ENCODE data around the gene PRKCB.

Gene PRKCB

DNA sequence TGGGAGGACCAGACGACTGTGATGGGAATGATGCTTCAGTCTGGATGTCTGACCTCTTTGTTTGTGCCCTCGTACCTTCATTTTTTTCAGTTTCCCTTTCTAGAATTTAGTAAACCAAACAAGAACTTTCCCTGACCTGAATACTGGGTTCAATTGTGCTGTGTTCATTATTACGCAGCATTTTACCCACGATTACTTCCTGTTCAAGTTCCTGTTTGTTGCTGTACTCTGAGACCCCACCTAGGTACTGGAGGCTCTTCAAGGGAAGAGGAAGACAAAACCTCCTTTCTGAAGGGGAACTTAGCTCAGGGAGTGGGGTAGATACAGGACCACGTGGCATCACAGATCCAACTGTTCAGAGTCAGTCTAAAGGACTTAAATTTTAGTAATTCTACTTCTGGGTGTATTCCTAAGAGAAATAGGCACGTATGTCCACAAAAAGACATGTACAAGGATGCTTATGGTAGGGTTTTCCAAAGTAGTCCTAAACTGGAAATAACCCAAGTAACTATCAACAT lies 9.2 kb upstream of the PRKCB start:
- no peak overlapping the region for H3K4me3 ChIP-seq (ENCODE audit: low read depth, low read length)

DNA sequence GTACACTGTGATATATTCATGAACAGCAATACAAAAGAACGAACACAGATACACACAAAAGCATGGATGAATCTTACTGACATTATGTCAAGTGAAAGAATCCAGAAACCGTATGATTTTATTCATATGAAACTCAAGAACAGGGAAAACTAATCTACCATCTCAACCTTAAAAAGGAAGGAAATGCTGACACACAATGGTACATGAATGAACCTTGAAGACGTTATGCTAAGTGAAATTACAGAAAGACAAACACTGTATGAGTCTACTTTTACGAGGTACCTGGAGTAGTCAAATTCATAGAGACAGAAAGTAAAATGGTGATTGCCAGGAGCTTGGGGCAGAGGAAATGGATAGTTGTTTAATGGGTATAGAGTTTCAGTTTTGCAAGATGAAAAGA lies 8.7 kb upstream of the PRKCB start:
- DNase-seq (ENCODE audit: low read depth): no peak
- no peak overlapping the region for H3K4me3 ChIP-seq (ENCODE audit: low read depth, low read length)
- TF ChIP-seq, protein P1, sequence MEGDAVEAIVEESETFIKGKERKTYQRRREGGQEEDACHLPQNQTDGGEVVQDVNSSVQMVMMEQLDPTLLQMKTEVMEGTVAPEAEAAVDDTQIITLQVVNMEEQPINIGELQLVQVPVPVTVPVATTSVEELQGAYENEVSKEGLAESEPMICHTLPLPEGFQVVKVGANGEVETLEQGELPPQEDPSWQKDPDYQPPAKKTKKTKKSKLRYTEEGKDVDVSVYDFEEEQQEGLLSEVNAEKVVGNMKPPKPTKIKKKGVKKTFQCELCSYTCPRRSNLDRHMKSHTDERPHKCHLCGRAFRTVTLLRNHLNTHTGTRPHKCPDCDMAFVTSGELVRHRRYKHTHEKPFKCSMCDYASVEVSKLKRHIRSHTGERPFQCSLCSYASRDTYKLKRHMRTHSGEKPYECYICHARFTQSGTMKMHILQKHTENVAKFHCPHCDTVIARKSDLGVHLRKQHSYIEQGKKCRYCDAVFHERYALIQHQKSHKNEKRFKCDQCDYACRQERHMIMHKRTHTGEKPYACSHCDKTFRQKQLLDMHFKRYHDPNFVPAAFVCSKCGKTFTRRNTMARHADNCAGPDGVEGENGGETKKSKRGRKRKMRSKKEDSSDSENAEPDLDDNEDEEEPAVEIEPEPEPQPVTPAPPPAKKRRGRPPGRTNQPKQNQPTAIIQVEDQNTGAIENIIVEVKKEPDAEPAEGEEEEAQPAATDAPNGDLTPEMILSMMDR (IDR thresholded peaks at IDR 0.05; ENCODE audit: control insufficient read depth, extremely low read depth, insufficient read depth): no peak

More for the DNA sequence above, 9.2 kb upstream of the PRKCB start:
- no peak for DNase-seq (ENCODE audit: low read depth)
- TF ChIP-seq, protein P1 (IDR thresholded peaks at IDR 0.05; ENCODE audit: control insufficient read depth, extremely low read depth, insufficient read depth): no peak

DNA sequence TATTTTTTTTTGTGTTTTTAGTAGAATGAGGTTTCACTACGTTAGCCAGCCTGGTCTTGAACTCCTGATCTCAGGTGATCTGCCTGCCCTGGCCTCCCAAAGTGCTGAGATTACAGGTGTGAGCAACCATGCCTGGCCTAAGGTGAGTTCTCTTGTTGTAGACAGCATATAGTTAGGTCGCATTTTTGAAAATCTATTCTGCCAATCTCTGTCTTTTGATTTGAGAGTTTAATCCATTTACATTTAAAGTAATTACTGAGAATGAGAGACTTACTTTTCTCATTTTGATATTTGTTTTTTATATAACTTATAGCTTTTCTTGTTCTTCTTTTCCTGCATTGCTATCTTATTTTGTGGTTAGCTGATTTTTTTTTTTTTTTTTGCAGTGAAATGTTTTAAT lies 6.3 kb upstream of the PRKCB start:
- TF ChIP-seq, protein P1 (IDR thresholded peaks at IDR 0.05; ENCODE audit: control insufficient read depth, extremely low read depth, insufficient read depth): no peak
- DNase-seq (ENCODE audit: low read depth): no peak

GRCh38 chr16:23830276-23830675 lies 5.5 kb upstream of the PRKCB start:
- no peak overlapping the region for H3K4me3 ChIP-seq (ENCODE audit: low read depth, low read length)
- DNase-seq (ENCODE audit: low read depth): no peak
- TF ChIP-seq, protein P1 (IDR thresholded peaks at IDR 0.05; ENCODE audit: control insufficient read depth, extremely low read depth, insufficient read depth): no peak

More for the DNA sequence above, 6.3 kb upstream of the PRKCB start:
- H3K4me3 ChIP-seq (ENCODE audit: low read depth, low read length): no peak overlapping the region

- TF ChIP-seq, protein P1 (IDR thresholded peaks at IDR 0.05; ENCODE audit: control insufficient read depth, extremely low read depth, insufficient read depth): no peak
- H3K4me3 ChIP-seq (ENCODE audit: low read depth, low read length): no peak overlapping the region
- no peak for DNase-seq (ENCODE audit: low read depth)
These were observed 2.9 kb upstream of the PRKCB start for GRCh38 chr16:23832882-23833281.

DNA sequence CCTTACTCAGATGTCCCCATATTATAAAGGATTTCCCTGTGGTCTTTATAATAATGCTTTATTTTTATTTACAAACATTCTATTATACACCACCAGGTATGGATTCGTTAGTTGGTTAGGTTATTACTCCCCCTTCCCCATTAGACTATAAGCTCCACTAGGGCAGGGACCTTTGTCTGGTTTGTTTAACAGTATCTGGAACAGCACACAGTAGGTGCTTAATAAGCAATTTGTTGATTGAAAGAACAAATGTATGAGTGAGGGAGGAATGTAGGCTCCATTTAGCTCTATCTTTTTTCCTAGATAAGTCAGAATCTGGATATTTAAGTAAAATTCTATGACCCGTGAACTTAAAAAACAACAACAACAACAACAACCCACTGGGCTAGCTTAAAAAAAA lies 2.3 kb upstream of the PRKCB start:
- no peak overlapping the region for H3K4me3 ChIP-seq (ENCODE audit: low read depth, low read length)
- TF ChIP-seq, protein P1 (IDR thresholded peaks at IDR 0.05; ENCODE audit: control insufficient read depth, extremely low read depth, insufficient read depth): no peak
- no peak for DNase-seq (ENCODE audit: low read depth)

DNA sequence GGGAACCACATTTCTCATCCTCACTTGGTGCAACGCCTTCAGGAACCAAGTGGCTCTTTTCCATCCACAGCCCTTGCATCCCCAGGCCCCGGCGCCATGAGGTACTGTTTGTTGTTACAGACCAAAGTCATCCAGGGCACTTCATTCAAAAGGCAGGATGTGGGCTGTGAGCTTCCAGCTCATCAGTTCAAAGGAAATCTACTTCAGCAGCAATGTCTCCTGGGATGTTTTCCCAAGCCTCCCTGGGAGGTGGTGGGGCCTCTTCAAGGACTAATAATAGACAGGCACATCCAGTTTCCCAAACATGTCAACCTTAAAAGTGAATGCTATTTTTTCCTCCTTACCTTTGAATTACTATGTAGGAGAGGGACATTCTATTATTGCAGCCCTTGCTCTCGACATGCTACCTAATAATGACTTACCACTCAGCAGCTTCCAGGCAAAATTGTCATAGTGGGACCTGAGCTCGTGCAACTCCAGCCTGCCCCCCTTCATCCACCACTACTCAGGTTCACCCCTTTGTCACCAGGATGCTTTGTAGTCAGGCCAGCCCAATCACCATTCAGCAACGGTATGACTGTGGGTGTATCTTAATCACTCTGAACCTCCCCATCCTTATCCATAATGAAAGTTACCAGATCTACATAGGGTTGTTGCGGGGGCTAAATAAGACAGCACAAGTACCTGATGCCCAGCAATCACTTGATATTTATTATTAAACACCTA lies 1.7 kb upstream of the PRKCB start:
- TF ChIP-seq, protein P1 (IDR thresholded peaks at IDR 0.05; ENCODE audit: control insufficient read depth, extremely low read depth, insufficient read depth): no peak
- DNase-seq (ENCODE audit: low read depth): no peak
- no peak overlapping the region for H3K4me3 ChIP-seq (ENCODE audit: low read depth, low read length)

All from LNCaP clone FGC (cell line).